Stomach (tissue), 9 donors: ENCODE results near the gene SLC3A2. TPM values are rescaled to one million over a fixed set of nuclear protein-coding genes. Genes with fewer than 3 reads are reported as not detected.

Experiments
- DNase-seq, 2 donors: peaks; one replicate each; pipeline versions ENCODE4 v3.0.0 to v3.0.0-alpha.2; 2013 to 2019
- H3K27ac ChIP-seq, 5 donors: fragments of 200-600 bp in 4 of 5; sonication (generic) in 4 of 5; one replicate each; pipeline ENCODE4 v1.5.1; 2013 to 2019; ENCODE audit warnings: mild to moderate bottlenecking in 1 of 5, moderate library complexity in 1 of 5
- H3K27me3 ChIP-seq, 3 donors: fragments of 200-600 bp; sonication (generic); one replicate each; pipeline ENCODE4 v1.5.1; 2017 to 2019; ENCODE audit warnings: mixed run types in 1 of 3
- H3K36me3 ChIP-seq, 4 donors: fragments of 200-600 bp; sonication (generic); 1 replicate in 3 of 4; 2 replicates in 1 of 4; pipeline ENCODE4 v1.5.1; 2016 to 2019
- H3K4me1 ChIP-seq, 4 donors: fragments of 200-600 bp; sonication (generic); one replicate each; pipeline ENCODE4 v1.5.1; 2016 to 2019
- H3K4me3 ChIP-seq, 4 donors: fragments of 200-600 bp; sonication (generic) in 3 of 4; one replicate each; pipeline ENCODE4 v1.5.1; 2016 to 2019; ENCODE audit warnings: mild to moderate bottlenecking in 1 of 4
- H3K9me3 ChIP-seq, 4 donors: fragments of 200-600 bp; sonication (generic); one replicate each; pipeline ENCODE4 v1.5.1; 2016 to 2019
- EP300 ChIP-seq: sonication (generic); formaldehyde crosslinking; IDR thresholded peaks from one replicate; pipeline ENCODE4 v1.6.1; 2017; ENCODE audit warnings: antibody characterized with exemption
- POLR2A ChIP-seq, 4 donors: fragments of 450-650 bp; IDR thresholded peaks; one replicate each; pipeline ENCODE4 v1.6.1; 2016; ENCODE audit warnings: antibody characterized with exemption in 4 of 4, control low read depth in 2 of 4, mild to moderate bottlenecking in 1 of 4, moderate library complexity in 1 of 4
- POLR2AphosphoS5 ChIP-seq, 3 donors: sonication (generic); formaldehyde crosslinking; IDR thresholded peaks; one replicate each; pipeline ENCODE4 v1.6.1; 2016; ENCODE audit warnings: antibody characterized with exemption in 3 of 3
- WGBS, 5 donors: extraction: QIAGEN DNeasy Blood & Tissue Kit in 3 of 5; methylation state at CpG; one replicate each; pipeline versions ENCODE4 v1.1.5 to v1.1.7; 2013 to 2018; 5-methylcytosine and 5-hydroxymethylcytosine counted together
- intact Hi-C: fragments of 100-400 bp; cut with DNase I; formaldehyde crosslinking; loops from one replicate; pipeline ENCODE4 v1.15.1; 2023; ENCODE audit warnings: low total_unique reads
- polyA plus RNA-seq, 3 donors: library from polyadenylated mRNA; stranded (reverse); fragments of 200-250 nt; gene quantifications; one replicate each; pipeline ENCODE4 v1.2.3, GENCODE V29; 2013
- total RNA-seq, 5 donors: library from RNA; depleted of rRNA; stranded (reverse); fragments of >200 nt; gene quantifications; one replicate each; pipeline versions ENCODE4 v1.1.0 to v1.2.3, GENCODE V29; 2014 to 2016
- TF ChIP-seq, protein P1 (sequence below), 7 experiments: fragments of 450-650 bp in 4 of 7; fragments of 200-600 bp in 3 of 7; sonication (generic) in 3 of 7; IDR thresholded peaks; one replicate each; pipeline ENCODE4 v1.5.1; 2016 to 2019; ENCODE audit warnings: antibody characterized with exemption in 7 of 7, control low read depth in 2 of 7, mild to moderate bottlenecking in 1 of 7
- donor health status: healthy with polysubstance abuse.
- donor health status: Bipolar disorder and iron deficiency.
- donor health status: healthy.

SLC3A2 gene
- total and polyA plus RNA-seq, 8 donors: 36.0 to 255 (median 127) TPM

DNA sequence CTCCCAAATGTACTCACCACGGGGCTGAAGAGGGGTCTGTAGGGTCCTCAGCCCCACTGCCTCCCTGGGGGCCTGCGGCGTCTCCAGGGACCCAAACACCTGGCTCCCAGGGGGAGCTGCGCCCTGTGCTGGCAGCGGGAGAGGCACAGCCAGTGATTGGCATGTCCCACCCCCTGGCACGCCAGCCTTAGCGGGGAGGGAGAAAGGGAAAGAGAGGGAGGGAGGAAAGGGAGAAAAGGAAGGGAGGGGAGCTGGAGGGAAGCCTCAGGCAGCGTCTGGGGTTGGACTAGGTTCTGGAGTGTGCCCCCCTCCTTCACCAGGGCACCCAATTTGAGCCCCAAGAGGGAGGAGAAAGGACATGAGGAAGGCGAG is 40.5 kb downstream of the SLC3A2 start, which contains the start of gene CHRM1:
TSS of gene CHRM1 (minus strand) at position 163 of the 372 bp plus-strand sequence. CDS start 10,263 bp downstream, outside the sequence.
- Histone ChIP-seq H3K4me3 (peak within 1 kb of the TSS; percentile 7 to 32 (median 12)), H3K4me1 (peaks cover 28 to 51% (median 37%) of the 10 kb centered on the region in 4 donors), H3K9me3 (no peaks in the 10 kb centered on the region), H3K36me3 (no peaks in the 10 kb centered on the region), H3K27ac (no peak within 1 kb of the TSS), H3K27me3 (peaks cover 14 to 60% (median 41%) of the 10 kb centered on the region in 3 donors)
- 11 to 40% (median 21%) methylated on average over 9 of the region's 9 CpGs for WGBS, 5 donors
- TF ChIP-seq POLR2AphosphoS5 (IDR thresholded peaks at IDR 0.05) (no peak), POLR2A (IDR thresholded peaks at IDR 0.05) (no peak)
- peak; percentile 56 to 73 for DNase-seq
- intact Hi-C loops: no loop called here

DNA sequence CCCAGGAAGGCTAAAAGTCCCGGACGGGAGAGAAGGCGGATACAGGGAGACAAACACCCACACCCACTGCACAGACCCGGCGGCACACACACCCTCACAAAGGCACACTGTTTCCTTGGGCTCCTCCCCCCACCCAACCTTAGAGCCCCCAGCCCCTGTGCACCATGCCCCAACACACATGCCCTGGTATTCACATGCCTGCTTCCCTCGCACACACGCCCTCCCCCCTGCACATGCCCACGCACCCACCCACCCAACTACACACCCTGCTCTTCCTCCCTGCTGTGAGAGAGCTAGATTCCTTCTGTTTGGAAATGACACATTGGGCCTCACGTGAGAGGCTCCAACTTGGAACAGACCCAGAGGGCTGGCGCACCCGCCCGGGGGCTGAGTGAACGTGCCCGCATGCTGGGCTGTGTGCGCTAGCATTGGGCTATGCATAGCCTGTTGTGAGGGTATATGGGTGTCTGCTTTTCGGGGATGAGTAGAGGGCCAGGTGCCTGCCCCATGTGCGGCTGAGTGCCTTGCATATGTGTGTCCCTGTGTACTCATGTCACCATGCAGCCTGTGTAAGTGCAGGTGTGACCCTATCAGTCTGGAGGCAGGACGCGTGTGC is 41.0 kb downstream of the SLC3A2 start:
- Histone ChIP-seq H3K36me3 (no peaks in the 10 kb centered on the region), H3K27me3 (peaks cover 14 to 65% (median 46%) of the 10 kb centered on the region in 3 donors), H3K4me3 (peak overlapping the region; percentile 7 to 32 (median 12)), H3K9me3 (no peaks in the 10 kb centered on the region), H3K4me1 (peaks cover 33 to 56% (median 42%) of the 10 kb centered on the region in 4 donors), H3K27ac (no peak overlapping the region)
- 18 to 38% (median 27%) methylated on average over 4 to 19 of the region's 19 CpGs for WGBS, 5 donors
- peak; percentile 55 to 83 for DNase-seq
- TF ChIP-seq, protein P1, sequence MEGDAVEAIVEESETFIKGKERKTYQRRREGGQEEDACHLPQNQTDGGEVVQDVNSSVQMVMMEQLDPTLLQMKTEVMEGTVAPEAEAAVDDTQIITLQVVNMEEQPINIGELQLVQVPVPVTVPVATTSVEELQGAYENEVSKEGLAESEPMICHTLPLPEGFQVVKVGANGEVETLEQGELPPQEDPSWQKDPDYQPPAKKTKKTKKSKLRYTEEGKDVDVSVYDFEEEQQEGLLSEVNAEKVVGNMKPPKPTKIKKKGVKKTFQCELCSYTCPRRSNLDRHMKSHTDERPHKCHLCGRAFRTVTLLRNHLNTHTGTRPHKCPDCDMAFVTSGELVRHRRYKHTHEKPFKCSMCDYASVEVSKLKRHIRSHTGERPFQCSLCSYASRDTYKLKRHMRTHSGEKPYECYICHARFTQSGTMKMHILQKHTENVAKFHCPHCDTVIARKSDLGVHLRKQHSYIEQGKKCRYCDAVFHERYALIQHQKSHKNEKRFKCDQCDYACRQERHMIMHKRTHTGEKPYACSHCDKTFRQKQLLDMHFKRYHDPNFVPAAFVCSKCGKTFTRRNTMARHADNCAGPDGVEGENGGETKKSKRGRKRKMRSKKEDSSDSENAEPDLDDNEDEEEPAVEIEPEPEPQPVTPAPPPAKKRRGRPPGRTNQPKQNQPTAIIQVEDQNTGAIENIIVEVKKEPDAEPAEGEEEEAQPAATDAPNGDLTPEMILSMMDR (IDR thresholded peaks at IDR 0.05): no peak
- TF ChIP-seq POLR2AphosphoS5 (IDR thresholded peaks at IDR 0.05) (no peak), EP300 (no peak), POLR2A (IDR thresholded peaks at IDR 0.05) (no peak)
- intact Hi-C loops: no loop called here

DNA sequence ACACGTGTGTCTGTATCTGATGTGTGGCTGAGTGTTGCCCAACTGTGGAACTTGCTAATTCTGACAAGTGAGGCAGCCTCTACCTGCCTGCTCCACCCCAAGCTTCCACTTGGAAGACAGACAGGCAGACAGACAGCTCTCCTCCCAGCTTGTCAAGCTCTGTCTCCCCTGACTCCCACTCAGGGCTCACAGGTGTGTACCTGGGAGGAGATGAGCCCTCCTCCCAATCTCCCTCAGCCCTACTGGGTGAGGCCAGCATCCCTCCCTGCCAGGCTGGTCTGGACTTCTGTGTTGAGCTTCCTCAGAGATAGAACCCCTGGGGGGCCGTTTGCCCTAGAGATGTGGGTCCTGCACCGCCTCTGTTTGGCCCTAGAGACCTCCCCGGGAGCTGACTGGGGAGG is 41.5 kb downstream of the SLC3A2 start:
- Histone ChIP-seq H3K27ac (no peak overlapping the region), H3K9me3 (no peaks in the 10 kb centered on the region), H3K27me3 (peaks cover 16 to 70% (median 51%) of the 10 kb centered on the region in 3 donors), H3K4me3 (no peak overlapping the region), H3K4me1 (peaks cover 38 to 61% (median 46%) of the 10 kb centered on the region in 4 donors), H3K36me3 (no peaks in the 10 kb centered on the region)
- WGBS, 5 donors: 44 to 76% (median 50%) methylated on average over 3 to 4 of the region's 4 CpGs
- no peak for DNase-seq
- intact Hi-C loops: no loop called here
- TF ChIP-seq, protein P1 (IDR thresholded peaks at IDR 0.05): no peak
- TF ChIP-seq POLR2A (IDR thresholded peaks at IDR 0.05) (no peak), EP300 (no peak), POLR2AphosphoS5 (IDR thresholded peaks at IDR 0.05) (no peak)

DNA sequence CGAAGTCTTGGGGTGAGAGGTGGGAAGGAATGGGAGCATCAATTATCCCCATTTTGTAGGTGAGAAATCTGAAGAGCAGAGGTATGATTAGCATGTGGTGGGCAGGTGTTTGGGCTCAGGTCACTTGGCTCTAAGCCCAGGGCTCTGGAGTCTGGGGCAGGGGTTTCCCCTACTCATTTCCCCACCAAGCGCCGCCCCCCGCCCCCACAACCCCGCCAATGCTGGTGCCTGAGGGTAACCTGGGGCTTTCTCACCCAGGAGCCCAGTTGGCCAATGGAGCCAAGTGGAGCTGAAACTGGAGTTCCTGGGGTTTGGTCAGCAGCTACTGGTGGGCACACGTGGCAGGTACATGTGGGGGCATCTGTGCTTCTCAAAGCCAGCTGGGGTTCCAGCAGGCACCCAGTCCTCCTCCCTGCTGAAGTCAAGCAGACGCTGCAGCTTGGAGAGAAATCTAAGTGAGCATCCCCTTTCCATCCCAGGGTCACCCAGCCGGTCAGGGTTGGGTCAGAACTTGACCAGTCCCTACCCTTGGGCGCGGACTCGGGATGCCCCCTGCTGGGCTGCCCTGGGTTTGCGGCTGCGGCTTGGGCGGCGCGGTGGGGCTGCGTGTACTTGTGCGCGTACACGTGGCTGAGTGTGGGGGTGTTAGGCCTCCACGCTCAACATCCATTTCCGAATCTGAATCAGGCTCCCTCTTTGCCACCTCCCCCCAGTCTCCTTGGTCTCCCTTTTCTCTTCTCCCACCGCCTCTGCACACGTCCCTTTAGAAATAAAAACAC is 42.1 kb downstream of the SLC3A2 start:
- peak in 1 of 2 donors; percentile 51 for DNase-seq
- TF ChIP-seq POLR2A (IDR thresholded peaks at IDR 0.05) (no peak), POLR2AphosphoS5 (IDR thresholded peaks at IDR 0.05) (no peak), EP300 (no peak)
- TF ChIP-seq, protein P1 (IDR thresholded peaks at IDR 0.05): no peak
- H3K27me3 ChIP-seq: peaks cover 17 to 76% (median 56%) of the 10 kb centered on the region in 3 donors
- no peaks in the 10 kb centered on the region for H3K9me3 ChIP-seq
- WGBS, 5 donors: 40 to 71% (median 59%) methylated on average over 14 to 24 of the region's 24 CpGs
- peaks cover 38 to 61% (median 46%) of the 10 kb centered on the region in 4 donors for H3K4me1 ChIP-seq
- H3K36me3 ChIP-seq: no peaks in the 10 kb centered on the region
- peak overlapping the region in 1 of 4 donors; percentile 25 for H3K4me3 ChIP-seq
- intact Hi-C loops: no loop called here
- no peak overlapping the region for H3K27ac ChIP-seq
